HEK293 (cell line): Measurements from ENCODE around the gene ADCY1.

Experiments used
- SP2 ChIP-seq: fragments of 450-650 bp; formaldehyde crosslinking; IDR thresholded peaks from 2 replicates; pipeline ENCODE4 v1.5.1; 2016; ENCODE audit warnings: missing biosample characterization, missing genetic modification characterization
- TF ChIP-seq, protein P1 (sequence below): fragments of 450-650 bp; formaldehyde crosslinking; IDR thresholded peaks from 2 replicates; pipeline ENCODE4 v1.5.1; 2016; ENCODE audit warnings: missing biosample characterization, missing genetic modification characterization
- TF ChIP-seq, protein P2 (sequence below): fragments of 450-650 bp; formaldehyde crosslinking; optimal IDR thresholded peaks from 2 replicates; pipeline ENCODE3; 2016; ENCODE audit warnings: missing biosample characterization, mild to moderate bottlenecking, missing genetic modification characterization

DNA sequence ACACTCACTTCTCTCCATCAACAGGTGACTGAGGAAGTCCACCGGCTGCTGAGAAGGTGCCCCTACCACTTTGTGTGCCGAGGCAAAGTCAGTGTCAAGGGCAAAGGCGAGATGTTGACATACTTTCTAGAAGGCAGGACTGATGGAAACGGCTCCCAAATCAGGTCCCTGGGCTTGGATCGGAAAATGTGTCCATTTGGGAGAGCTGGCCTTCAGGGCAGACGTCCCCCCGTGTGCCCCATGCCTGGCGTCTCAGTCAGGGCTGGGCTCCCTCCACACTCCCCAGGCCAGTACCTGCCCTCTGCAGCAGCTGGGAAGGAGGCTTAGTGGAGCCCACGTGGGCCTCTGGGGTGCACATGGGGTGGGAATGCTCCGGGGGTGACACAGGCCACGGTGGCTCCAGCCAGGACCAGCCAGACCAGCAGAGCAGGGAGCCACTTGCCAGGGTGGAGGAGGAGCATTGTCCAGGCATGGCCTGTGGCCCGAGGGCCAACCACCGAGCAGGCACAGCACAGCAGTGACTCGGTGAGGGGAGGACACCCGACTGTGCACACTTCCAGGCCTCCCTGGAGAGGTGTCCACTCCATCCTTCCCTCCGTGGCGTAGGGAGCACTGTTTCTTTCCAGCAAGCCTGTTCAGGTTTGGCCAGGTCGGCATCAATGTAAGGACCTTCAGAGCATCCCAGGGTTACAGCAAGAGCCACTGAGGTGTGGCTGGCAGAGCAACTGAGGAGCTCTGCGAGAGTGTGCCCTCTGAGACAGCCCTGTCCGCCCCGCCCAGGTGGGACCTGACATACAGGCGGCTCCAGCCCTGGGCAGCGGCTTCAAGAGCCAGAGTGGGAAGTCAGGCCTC is 139.7 kb downstream of the ADCY1 start:
- TF ChIP-seq, protein P1, sequence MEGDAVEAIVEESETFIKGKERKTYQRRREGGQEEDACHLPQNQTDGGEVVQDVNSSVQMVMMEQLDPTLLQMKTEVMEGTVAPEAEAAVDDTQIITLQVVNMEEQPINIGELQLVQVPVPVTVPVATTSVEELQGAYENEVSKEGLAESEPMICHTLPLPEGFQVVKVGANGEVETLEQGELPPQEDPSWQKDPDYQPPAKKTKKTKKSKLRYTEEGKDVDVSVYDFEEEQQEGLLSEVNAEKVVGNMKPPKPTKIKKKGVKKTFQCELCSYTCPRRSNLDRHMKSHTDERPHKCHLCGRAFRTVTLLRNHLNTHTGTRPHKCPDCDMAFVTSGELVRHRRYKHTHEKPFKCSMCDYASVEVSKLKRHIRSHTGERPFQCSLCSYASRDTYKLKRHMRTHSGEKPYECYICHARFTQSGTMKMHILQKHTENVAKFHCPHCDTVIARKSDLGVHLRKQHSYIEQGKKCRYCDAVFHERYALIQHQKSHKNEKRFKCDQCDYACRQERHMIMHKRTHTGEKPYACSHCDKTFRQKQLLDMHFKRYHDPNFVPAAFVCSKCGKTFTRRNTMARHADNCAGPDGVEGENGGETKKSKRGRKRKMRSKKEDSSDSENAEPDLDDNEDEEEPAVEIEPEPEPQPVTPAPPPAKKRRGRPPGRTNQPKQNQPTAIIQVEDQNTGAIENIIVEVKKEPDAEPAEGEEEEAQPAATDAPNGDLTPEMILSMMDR (tag by site-specific recombination), result no peak
- TF ChIP-seq, protein P2, sequence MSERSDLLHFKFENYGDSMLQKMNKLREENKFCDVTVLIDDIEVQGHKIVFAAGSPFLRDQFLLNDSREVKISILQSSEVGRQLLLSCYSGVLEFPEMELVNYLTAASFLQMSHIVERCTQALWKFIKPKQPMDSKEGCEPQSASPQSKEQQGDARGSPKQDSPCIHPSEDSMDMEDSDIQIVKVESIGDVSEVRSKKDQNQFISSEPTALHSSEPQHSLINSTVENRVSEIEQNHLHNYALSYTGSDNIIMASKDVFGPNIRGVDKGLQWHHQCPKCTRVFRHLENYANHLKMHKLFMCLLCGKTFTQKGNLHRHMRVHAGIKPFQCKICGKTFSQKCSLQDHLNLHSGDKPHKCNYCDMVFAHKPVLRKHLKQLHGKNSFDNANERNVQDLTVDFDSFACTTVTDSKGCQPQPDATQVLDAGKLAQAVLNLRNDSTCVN (tag by site-specific recombination), result no peak
- TF ChIP-seq SP2 (tag by site-specific recombination), result no peak
